NCI-H446 (cell line): ENCODE measurements around the gene ALKBH6.

Experiments used
- DNase-seq, 2 experiments: peaks; one replicate each; lab custom pipeline; 2025; lab: John Stamatoyannopoulos, UW

The ALKBH6 gene

GRCh38 chr19:36030264-36031148 lies 16.5 kb upstream of the ALKBH6 start:
- DNase-seq, result no peak

DNA sequence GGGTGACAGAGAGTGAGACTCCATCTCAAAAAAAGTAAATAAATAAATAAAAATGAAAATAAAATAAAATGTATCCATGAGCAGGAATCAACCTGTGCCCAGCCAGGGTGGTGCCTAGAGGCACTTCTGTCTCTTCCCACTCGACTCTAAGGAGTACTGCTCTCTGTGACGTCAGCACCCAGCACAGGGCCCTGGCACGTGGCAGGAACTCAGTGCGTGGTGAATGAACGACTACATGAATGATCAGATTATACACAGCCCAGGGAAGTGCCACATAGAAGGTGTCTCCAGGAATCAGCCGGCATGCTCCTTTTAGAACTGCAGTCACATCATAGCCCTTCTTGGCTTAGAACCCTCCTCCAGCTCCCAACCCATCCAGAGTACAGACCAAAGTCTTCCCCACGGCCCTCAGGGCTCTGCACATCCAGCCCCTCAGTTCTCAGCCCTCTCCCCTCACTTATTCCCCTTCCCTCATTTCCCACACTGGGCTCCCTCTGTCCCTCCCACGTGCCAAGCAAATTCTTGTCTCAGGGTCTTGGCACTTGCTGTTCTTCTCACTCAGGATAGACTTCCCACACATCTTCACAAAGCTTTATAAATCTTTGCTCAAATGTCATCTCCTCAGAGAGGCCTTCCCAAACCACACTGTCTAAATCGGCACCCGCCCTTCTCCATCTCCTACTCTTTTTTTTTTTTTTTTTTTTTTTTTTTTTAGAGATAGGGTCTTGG lies 14.5 kb upstream of the ALKBH6 start:
- DNase-seq, result no peak

DNA sequence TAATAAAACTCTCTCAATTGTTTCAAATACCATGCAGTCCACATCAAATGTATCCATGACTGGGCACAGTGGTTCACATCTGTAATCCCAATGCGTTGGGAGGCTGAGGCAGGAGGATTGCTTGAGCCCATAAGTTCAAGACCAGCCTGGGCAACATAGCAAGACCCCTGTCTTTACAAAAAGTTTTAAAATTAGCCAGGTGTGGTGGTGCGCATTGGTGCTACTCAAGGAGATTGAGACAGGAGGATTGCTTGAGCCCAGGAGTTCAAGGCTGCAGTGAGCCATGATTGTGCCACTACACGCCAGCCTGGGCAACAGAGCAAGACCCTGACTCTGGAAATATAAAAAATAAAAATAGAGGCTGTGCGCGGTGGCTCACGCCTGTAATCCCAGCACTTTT lies 13.7 kb upstream of the ALKBH6 start:
- DNase-seq, result no peak

DNA sequence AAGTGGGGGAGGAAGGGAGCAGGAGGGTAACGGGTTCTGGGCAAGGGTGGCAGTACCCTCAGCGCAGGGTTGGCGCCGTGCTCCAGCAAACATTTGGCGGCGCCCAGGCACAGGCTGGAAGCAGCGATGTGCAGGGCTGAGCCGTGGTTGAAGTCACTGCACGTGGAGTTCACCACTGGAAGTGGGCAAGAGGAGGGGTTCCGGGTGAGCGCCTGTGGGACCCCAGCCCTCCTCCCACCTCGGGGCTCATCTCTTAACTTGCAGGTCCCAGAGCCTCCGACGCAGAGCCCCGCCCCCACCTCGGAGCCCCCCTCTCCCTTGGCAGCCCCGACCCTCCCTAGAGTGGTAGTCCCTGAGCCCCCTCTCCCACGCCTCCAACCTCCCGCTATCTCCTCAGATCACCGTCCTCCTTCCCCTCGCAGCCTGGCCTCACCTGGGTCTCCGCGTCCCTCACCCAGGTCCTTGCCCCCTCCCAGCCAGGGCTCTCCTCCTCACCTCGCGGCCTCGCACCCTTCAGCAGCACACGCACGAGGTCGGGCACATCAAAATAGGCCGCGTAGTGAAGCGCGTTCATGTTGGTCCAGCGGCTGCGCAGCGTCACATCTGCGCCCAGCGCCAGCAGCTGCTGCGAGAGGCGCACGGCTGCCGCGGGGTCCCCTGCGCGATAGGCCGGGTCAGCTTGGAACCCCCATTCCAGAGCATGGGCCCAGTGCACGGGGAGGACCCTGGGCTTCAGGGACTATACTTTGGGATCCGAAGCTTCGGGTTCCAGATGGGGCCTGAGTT lies 12.3 kb upstream of the ALKBH6 start:
- DNase-seq, result no peak

- no peak for DNase-seq
Measured at GRCh38 chr19:36025541-36025940, 11.5 kb upstream of the ALKBH6 start.

- DNase-seq, result no peak
Measured at GRCh38 chr19:36023432-36023831, 9.4 kb upstream of the ALKBH6 start.

DNA sequence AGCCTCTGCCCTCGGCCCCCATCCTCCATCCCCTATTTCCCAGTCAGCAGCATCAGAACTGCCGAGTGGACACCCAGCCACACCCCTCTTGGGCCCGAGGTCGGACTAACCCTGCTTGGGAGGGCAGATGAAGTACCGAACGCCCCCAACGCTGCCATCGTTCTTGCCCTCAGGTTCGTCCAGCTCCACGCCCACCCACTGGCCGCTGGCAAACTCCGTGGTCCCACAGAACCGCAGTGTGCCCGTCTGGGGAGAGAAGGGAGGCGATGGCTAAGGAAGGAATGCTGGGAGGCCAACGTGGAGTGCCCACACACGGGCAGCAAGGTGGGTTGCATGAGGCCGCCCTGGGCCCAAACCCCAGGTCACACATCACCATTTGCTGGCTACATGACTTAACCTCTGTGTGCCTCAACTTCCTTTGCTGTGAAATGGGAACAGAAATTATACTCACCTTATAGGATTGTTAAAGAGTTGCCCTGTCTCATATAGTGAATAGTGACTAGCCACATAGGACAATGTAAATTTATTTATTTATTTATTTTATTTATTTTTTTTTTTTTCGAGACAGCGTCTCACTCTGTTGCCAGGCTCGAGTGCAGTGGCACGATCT lies 5.2 kb upstream of the ALKBH6 start:
- no peak for DNase-seq

DNA sequence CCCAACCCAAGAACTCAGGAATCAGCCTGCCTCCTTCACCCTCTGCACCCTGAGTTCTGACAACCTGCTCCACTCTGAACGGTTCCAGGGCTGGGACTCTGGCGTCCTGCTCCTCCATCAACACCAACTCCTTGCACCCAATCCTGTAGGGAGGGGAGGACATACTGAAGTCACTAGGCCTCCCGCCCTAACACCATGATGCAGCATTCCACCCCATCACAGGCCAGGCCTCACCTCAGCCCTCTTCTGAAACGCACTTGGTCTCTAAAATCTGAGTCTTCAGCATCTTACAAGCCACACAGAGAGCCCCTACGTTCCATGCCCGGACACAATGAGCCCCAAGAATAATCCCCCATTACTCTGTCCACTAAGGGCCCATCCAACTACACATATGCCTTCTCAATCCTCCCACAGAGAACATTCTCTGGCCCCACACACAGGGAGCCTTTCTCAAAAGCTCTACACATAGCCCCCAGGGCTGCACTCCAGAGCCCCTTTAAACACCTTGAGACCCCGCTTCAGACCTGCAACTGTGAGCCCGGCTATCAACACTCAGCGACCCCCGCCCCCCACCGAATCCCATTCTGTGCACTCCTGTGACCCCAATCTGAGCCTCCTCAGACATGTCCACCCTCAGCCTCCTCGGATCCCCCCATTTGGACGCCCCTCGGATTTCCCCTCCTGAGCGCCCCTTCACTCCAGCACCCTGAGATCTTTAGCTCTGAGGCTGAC lies 567 bp downstream of the ALKBH6 start:
- DNase-seq, result no peak

DNA sequence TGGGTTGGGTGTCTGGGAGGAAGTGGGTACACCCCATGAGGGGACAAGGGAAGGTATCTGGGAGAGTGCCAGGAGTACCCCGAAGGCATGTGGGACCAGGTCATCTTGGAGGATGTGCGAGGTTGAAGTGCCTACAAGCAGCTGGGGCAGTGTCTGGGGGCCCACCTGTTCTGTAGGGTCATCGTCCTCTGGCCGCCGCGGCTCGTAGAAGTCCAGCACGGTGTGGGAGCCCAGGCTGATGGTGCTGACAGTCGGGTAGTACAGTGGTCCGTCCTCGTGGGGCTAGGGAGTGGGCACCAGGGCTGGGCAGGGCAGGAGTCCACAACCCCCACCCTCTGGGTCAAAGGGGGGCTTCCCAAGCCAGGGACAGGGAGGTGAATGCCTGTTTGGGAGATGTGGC lies 3.6 kb downstream of the ALKBH6 start:
- no peak for DNase-seq

GRCh38 chr19:36009633-36010379 lies 4.2 kb downstream of the ALKBH6 start:
- no peak for DNase-seq

DNA sequence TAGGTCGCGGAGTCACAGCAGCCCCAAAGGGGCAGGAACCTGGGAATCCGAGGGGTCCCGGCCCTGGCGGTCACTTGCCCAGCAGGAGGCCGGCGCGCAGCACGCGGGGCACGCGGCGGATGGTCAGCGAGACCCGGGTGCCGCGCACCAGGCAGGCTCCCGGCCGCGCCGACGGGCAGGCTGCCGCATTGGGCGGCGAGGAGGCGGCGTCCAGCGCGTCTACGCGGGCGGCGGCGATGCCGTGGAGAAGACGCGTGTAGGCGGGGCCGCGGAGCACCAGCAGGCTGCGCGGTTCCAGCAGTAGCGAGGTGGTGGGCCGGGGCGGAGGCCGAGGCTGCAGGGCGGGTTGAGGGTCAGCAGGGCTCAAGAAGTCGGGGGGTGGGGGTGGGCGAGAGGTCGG lies 4.8 kb downstream of the ALKBH6 start:
- no peak for DNase-seq

DNA sequence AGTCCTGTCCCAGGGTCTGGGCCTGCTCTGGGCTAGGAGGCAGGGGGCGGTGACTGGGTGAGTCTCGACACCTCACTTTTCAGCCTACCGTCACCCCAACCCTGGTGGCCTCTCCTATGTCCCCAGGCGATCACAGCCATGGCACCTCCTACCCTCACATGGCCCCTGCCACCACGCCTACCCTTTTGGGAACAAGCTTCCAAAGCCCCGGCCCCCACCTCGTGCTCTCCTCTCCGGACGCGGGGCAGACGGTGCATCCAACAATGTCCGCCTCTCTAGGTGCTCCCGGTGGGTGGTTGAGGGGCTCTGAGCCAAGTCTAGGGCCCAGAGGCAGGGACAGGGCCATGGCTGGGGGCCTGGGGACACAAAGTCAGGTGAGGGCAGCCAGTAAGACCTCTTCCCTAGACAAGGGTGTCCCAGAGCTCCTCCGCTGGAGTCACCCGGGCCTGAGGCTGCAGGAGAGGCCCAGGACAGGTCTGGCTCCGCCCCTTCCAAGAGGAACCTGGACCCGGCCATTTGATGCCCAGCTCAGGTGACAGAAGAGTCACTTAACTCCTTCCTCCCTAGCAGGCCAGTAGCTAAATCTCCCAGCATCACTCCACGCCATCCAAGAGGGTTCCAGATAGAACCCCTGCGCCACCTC lies 5.6 kb downstream of the ALKBH6 start, which contains the start of gene SYNE4:
TSS of gene SYNE4 (minus strand) at position 478 of the 643 bp plus-strand sequence. CDS start at position 346, 132 bp downstream.
- no peak for DNase-seq

GRCh38 chr19:36006955-36007354 lies 7.1 kb downstream of the ALKBH6 start:
- DNase-seq, result no peak

DNA sequence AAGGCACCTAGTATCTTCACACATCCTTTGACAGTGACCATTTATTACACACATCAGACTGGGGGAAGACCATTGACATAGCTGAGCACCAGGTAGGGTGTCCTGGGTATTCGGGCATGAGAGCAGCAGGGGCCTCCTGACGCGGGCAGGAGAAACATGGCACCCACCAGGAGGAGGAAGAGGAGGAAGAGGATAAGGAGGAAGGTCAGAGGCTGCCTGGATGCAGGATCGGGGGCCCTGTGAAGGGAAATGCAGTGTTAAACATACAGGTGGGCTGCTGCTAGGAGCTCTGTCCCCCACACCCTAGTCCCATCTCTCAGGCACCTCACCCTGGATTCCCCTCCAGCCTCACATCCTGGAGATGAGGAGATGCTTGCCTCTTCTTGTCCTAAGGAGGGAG lies 10.7 kb downstream of the ALKBH6 start:
- DNase-seq, result no peak

DNA sequence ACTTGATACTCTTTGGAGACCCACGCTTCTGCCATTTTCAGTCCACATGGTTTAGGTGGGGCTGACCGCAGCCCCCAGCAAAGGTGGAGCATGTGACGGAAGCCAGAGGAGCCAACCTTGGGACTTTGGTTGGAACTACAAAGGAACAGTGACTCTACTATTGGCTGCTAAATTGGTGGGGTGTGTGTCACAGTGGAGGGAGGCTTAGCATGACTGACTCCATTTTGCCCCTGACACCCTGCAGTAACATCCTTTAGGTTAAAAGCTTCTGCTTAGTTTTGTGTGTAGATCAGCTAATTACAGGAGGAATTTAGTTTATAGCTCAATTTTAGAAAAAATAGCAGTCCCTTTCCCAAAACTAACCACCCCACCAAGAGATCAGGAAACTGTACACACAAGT lies 12.4 kb downstream of the ALKBH6 start:
- no peak for DNase-seq

GRCh38 chr19:35996777-35997176 lies 17.2 kb downstream of the ALKBH6 start:
- no peak for DNase-seq

DNA sequence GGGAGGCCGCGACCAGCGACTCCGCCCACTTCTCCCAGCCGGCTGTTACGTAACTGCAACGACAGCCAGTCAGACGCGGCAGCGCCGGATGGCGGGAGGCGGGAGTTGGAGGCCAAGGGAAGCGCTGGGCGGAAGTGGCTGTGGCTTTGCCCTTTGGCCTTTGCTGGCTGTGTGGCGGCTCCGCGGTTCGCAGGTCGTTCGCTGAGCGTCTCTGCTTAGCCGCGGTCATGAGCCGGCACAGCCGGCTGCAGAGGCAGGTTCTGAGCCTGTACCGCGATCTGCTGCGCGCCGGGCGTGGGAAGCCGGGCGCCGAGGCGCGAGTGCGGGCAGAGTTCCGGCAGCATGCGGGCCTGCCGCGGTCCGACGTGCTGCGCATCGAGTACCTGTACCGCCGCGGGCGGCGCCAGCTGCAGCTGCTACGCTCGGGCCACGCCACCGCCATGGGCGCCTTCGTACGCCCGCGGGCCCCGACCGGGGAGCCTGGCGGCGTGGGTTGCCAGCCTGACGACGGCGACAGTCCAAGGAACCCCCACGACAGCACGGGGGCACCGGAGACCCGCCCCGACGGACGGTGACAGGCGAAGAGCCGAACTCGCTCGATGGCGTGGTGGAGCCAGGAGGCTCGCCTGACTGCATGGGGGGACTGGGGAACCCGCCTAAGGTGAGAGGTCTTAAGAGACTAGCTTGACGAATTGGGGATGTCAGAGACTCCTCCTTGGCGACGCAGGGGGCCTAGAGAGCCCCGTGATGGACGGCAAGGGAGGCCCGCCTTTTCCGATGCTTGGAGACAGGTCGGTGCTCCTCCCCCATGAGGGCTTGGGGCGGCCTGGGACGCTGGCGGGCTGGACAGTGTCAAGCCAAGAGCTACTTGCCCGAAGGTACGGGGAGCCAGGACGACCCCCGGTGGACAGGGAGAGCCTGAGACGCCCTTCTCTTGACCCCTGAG lies 18.7 kb downstream of the ALKBH6 start, which contains the start of gene SDHAF1:
TSS of gene SDHAF1 (plus strand) at position 141 of the 946 bp plus-strand sequence. CDS start at position 228, 87 bp downstream.
- DNase-seq, result peak; percentile 86 to 93

GRCh38 chr19:35993923-35994598 lies 20.0 kb downstream of the ALKBH6 start:
- DNase-seq, result no peak
